GM18520 (cell line): ENCODE measurements around the gene RAB3IL1.
"Not testable (repeated sequence)": the region's sequence is repeated elsewhere in the genome, so short reads cannot be mapped to it uniquely, and the experiment has no call there.

Experiments
- ATAC-seq: cut with Tn5 transposase; IDR thresholded peaks from one replicate; pipeline ENCODE4 v1.9.1; 2021; ENCODE audit not compliant: unreplicated experiment

RAB3IL1 gene

GRCh38 chr11:61887839-61888494 lies 29.4 kb downstream of the RAB3IL1 start:
- no peak for ATAC-seq

- ATAC-seq = no peak
Measured at GRCh38 chr11:61886643-61887042, 30.7 kb downstream of the RAB3IL1 start.

DNA sequence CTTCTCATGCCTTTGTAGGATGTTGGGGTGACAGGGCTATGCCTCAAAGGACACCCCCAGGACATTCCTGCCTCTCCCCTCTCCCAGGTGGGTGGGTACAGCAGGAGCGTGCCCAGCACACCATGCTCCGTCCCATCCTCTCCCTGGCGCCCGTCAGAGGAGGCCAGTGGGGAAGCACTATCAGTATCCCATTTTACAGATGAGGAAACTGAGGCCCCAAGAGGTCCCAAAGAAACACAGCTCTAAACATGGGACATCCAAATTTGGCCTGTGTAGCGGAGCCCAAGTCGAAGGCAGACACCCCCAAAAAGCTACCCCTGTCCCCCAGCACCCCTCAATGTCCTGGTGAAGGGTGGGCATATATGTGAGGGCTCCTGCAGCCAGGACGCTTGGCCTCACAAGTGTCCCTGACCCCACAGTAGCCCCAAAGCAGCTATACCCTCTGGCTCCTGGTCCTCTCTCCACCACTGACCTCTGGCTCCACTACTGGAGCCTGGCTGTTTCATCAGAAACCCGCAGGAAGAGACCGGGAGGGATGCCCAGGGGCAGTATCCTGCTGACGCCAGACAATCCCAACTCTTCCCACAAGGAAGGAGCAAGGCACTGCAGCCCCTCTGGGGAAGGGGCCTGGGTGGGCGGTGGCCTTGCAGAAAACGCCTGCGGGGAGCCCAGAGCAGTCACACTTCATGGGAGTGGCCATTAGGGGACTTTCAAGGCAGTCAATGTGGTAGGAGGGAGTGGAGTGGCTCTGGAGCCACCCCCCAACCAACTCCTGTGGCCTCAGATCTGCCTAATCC lies 31.4 kb downstream of the RAB3IL1 start:
- ATAC-seq = no peak

DNA sequence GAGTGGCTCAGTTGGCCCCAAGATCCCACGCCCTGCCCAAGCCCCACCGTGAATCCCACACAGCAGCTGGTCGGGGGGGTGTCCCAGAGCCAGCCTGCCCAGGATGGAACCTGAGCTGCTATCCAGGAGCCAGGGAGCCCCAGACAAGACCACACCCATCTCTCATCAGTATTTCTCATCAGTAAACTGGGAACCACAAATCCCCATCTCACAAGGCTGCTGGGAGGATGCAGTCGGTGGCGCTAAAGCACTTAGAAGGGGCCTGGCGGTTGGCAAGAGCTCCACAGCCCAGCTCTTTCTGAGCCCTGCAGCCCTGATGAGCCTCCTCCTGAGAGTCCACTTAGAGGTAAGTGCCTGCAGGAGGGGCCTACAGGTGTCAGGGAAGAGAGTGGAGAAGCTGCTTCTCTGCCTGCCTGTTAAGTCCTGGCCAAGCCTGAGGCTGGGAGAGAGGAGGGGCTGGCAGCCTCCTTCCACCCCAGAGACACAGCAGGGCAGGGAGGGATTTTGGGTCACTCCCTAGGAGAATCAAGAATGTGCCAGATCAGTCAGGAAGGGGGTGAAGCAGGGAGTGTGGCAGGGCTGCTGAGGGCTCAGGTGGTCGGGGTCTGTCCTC lies 32.1 kb downstream of the RAB3IL1 start:
- ATAC-seq = no peak

GRCh38 chr11:61883947-61884346 lies 33.4 kb downstream of the RAB3IL1 start:
- no peak for ATAC-seq

DNA sequence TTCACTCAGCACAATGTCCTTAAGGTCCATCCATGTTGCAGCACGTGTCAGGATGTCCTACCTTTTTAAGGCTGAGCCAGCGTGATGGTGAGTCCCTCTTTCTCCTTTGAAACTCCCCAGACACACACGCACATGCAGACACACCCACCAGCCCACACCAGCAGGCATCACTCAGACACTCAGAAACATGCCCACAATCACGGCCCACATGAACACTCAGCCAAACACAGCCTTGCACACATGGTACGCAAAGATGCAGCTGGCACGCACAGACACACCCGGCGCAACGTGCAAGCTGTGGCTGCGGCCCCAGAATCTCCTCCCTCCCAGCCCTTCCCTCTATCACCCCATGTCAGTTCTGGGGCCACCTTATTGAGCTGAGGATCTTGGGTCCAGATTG lies 34.0 kb downstream of the RAB3IL1 start:
- no peak for ATAC-seq

- no peak for ATAC-seq
Measured at GRCh38 chr11:61882879-61883278, 34.5 kb downstream of the RAB3IL1 start.

- not testable (repeated sequence) for ATAC-seq
Measured at GRCh38 chr11:61882267-61882666, 35.1 kb downstream of the RAB3IL1 start.

DNA sequence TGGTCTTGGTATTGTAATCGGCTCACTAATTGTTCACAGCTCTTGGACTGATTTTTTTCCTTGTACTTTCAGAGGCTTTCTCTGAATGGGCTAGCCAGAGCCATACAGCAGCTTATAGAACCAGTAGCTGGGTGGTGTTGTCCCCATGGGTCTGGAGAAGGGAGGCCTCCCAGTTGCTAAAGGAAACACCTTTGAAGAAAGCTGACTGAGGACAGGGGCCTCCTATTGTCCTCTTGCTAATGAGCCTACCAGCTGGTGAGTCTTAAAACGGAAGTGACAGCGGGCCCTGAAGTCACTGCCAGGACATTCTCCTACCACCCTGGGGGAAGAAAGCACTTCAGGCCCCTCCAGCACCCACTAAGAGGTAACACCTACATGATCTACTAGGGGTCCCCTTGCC lies 36.0 kb downstream of the RAB3IL1 start:
- ATAC-seq = no peak

GRCh38 chr11:61880454-61880853 lies 36.9 kb downstream of the RAB3IL1 start:
- ATAC-seq = no peak

GRCh38 chr11:61880031-61880430 lies 37.3 kb downstream of the RAB3IL1 start:
- ATAC-seq = no peak

DNA sequence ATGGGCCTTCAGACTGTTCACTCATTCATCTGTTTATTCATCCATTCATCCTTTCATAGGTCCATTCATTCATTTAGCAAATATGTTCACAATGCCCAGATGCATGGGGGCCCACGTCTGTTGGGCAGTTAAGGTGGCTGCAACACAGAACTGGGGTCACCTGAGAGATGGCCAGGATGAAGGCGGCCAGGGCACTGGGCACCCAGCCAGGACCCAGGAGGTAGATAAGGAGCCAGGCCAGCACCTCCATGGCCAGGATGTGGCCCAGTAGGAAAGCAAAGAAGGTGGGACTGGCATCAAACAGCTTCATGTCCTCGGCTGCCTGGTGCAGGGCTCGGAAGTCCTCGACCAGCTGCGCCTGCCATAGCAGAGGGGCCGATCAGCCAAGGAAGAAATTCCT lies 38.2 kb downstream of the RAB3IL1 start:
- no peak for ATAC-seq

DNA sequence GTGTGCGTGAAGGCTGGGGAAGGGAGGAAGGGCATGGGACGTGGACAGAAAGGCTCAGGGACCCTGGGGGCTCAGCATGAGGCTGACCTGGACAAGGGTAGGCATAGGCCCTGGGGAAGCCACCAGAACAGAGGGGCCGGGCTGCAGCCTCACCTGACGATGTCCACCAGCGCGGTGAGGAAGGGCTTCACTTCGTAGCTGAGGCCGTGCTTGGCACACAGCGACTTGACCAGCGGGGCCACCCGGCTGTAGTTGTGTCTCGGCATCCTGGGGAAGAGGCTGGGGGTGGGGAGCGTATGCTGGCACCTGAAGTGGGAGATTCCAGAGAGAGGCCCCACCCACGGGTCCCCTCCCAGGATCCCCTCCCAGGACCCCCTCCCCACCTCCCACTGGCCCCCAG lies 41.7 kb downstream of the RAB3IL1 start:
- no peak for ATAC-seq

DNA sequence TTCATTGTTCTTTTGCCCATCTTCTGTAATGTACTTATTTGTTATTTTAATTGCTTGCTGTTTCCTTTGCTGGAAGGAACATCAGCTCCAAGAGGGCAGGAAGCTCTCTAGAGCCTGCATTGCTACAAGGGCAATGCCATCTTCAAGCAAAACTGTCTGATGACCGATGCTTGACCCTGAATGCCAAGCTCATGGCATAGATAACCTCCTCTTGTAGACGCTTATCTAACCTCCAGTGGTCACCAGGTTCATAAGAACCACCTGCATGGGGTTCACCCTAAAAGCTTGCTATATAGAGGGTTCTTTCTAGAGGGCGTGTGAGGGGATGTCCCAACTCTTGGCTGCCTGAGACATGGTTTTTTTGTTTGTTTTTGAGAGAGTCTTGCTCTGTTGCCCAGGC lies 42.5 kb downstream of the RAB3IL1 start:
- no peak for ATAC-seq

- ATAC-seq = no peak
Measured at GRCh38 chr11:61874377-61874809, 43.0 kb downstream of the RAB3IL1 start.

GRCh38 chr11:61873588-61874376 lies 43.6 kb downstream of the RAB3IL1 start:
- no peak for ATAC-seq

GRCh38 chr11:61872935-61873565 lies 44.3 kb downstream of the RAB3IL1 start:
- ATAC-seq = no peak

GRCh38 chr11:61871158-61871597 lies 46.2 kb downstream of the RAB3IL1 start:
- ATAC-seq = no peak

GRCh38 chr11:61870541-61871031 lies 46.8 kb downstream of the RAB3IL1 start:
- no peak for ATAC-seq

GRCh38 chr11:61869708-61870451 lies 47.5 kb downstream of the RAB3IL1 start:
- ATAC-seq = no peak
